Measurements from ENCODE around the gene ZNF350.

ZNF350 gene

DNA sequence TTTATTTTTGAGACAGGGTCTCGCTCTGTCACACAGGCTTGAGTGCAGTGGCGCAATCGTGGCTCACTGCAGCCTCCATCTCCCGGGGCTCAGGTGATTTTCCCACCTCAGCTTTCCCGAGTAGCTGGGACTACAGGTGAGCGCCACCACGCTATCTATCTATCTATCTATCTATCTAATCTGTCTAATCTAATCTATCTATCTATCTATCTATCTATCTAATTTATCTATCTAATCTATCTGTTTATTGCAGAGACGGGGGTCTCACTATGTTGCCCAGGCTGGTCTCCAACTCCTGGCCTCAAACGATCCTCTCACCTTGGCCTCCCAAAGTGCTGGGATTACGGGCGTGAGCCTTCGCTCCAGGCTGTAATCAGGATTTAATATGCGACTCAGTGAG lies 58.8 kb downstream of the ZNF350 start:
- Histone ChIP-seq H3K4me1 (ENCODE audit: insufficient read depth, low read length) (no peaks in the 10 kb centered on the region; the same call in 1 of the 2 replicates), H3K27ac (ENCODE audit: low read depth, low read length) (no peak overlapping the region), H3K9ac (ENCODE audit: low read depth, low read length) (peak overlapping the region; percentile 98), H3K36me3 (ENCODE audit: insufficient read depth, low read length) (peaks cover 43% of the 10 kb centered on the region), H3K4me3 (ENCODE audit: low read length) (peak overlapping the region; percentile 90), H3K9me3 (ENCODE audit: insufficient read depth, low read depth, low read length) (peaks cover 29% of the 10 kb centered on the region), H3K27me3 (ENCODE audit: insufficient read depth, low read length) (no peaks in the 10 kb centered on the region)
- WGBS: 42% methylated on average over 13 of the region's 13 CpGs

DNA sequence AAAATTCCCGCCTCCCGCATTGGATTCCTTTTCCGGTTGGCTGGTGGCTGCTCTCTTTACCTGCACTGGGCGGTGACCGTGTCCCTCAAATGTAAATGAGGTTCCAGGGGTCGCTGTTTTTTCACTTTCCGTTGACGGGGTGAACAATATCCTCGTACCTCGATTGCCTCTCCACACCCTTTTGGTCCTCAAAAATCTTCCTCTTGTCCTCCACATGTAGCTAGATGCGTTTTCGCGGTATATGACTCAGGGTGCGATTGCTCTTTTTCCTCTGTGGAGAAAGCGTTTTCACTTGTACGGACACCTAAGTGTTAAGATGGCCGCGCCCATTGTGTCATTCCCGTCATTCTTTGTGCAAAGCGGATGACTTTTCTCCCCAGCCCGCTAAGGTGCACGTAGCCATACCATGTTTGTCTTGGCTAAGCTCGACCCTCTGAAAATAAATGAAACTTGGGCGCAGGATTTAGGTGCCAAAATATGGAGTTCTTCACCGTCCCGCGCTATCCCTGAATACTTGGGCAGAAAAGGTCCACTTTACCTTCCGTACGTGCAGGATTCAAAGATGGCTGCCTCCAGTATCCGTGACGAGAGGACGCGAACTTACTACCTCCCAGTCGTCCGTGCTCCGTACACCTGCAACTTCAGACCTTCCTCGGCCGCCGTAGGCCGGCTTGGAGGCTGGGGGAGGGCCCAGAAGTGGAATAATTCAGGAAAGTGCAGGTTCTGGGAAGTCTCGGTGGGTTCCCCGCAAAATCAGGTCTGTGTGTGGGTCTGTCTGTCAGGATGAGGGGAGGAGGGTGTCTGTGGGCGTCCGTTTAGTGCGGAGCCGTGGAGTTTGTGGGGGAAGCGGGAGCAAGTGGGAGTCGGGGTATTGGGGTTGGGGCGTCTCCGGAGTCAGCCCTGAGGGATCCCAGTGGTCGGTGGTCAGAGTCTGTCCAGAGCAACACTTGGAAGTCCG lies 59.6 kb downstream of the ZNF350 start, which contains the start of gene ZNF613:
TSS of gene ZNF613 (plus strand) at position 689 of the 958 bp plus-strand sequence. CDS start 8,749 bp downstream, outside the sequence.
- Histone ChIP-seq H3K36me3 (ENCODE audit: insufficient read depth, low read length) (peaks cover 35% of the 10 kb centered on the region), H3K9ac (ENCODE audit: low read depth, low read length) (peak within 1 kb of the TSS; percentile 98), H3K27ac (ENCODE audit: low read depth, low read length) (peak within 1 kb of the TSS; percentile 97), H3K9me3 (ENCODE audit: insufficient read depth, low read depth, low read length) (peaks cover 37% of the 10 kb centered on the region), H3K27me3 (ENCODE audit: insufficient read depth, low read length) (no peaks in the 10 kb centered on the region), H3K4me1 (ENCODE audit: insufficient read depth, low read length) (no peaks in the 10 kb centered on the region; the same call in 1 of the 2 replicates), H3K4me3 (ENCODE audit: low read length) (peak within 1 kb of the TSS; percentile 90)
- under 1% methylated on average over 52 of the region's 52 CpGs for WGBS

DNA sequence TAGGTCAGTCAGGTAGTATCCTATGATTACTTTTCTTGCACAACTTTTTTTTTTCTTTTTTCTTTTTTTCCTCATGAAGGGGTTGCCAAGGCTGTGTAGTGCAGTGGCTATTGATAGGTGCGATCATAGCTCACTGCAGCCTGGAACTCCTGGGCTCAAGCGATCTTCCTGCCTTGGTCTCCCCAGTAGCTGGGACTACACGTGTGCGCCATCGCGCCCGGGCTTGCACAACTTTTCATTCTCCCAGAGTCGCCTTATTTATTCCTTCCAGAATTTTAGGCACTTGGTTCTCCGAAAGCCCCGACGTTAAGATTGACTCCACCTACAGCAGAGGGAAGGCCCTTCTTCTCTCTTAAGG lies 60.2 kb downstream of the ZNF350 start:
- peak overlapping the region; percentile 90 for H3K4me3 ChIP-seq (ENCODE audit: low read length)
- 18% methylated on average over 11 of the region's 11 CpGs for WGBS
- peak overlapping the region; percentile 98 for H3K9ac ChIP-seq (ENCODE audit: low read depth, low read length)
- peak overlapping the region; percentile 97 for H3K27ac ChIP-seq (ENCODE audit: low read depth, low read length)
- peaks cover 43% of the 10 kb centered on the region for H3K9me3 ChIP-seq (ENCODE audit: insufficient read depth, low read depth, low read length)
- no peaks in the 10 kb centered on the region for H3K27me3 ChIP-seq (ENCODE audit: insufficient read depth, low read length)
- no peaks in the 10 kb centered on the region; the same call in 1 of the 2 replicates for H3K4me1 ChIP-seq (ENCODE audit: insufficient read depth, low read length)
- peaks cover 29% of the 10 kb centered on the region for H3K36me3 ChIP-seq (ENCODE audit: insufficient read depth, low read length)

DNA sequence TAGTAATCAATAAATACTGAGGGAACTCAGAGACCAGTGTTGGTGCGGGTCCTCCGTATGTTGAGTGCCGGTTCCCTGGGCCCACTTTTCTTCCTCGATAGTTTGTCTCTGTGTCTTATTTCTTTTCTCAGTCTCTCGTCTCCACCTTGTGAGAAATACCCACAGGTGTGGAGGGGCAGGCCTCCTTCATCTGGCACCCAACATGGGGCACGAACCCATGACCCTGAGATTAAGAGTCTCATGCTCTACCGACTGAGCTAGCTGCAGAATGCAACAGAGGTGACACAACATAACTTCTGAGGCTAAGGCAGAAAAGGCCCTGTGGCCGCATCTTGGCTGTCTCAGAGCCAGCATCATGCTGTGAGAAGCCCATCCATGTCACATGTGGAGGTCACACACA lies 64.7 kb downstream of the ZNF350 start:
- 91% methylated on average over 8 of the region's 8 CpGs for WGBS

DNA sequence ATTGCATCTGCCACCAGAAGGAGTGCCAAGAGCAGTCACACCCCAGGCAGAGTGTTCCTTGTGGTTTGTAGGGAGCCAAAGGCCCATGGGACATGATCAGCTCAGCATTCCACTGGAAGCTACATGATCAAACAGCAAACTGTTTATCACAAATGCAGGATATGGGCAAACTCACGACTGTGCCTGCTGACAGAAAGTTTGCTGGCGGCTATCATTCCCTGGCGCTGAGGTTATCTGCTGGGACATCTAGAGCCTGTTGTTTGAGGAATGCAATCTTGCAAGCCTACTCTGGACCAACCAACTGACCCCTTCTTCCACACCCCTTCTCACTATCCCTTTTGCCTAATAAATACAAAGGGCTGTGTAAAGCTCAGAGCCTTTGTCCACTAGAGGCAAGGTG lies 67.0 kb downstream of the ZNF350 start:
- no peaks in the 10 kb centered on the region for H3K27me3 ChIP-seq (ENCODE audit: insufficient read depth, low read length)
- no peaks in the 10 kb centered on the region for H3K4me1 ChIP-seq (ENCODE audit: insufficient read depth, low read length)
- H3K9me3 ChIP-seq (ENCODE audit: insufficient read depth, low read depth, low read length): peaks cover 93% of the 10 kb centered on the region
- no peak overlapping the region for H3K9ac ChIP-seq (ENCODE audit: low read depth, low read length)
- no peaks in the 10 kb centered on the region for H3K36me3 ChIP-seq (ENCODE audit: insufficient read depth, low read length)
- 82% methylated on average over 3 of the region's 3 CpGs for WGBS
- no peak overlapping the region for H3K4me3 ChIP-seq (ENCODE audit: low read length)
- H3K27ac ChIP-seq (ENCODE audit: low read depth, low read length): no peak overlapping the region

More for the DNA sequence above, 64.7 kb downstream of the ZNF350 start:
- H3K9me3 ChIP-seq (ENCODE audit: insufficient read depth, low read depth, low read length): peaks cover 85% of the 10 kb centered on the region
- H3K27me3 ChIP-seq (ENCODE audit: insufficient read depth, low read length): no peaks in the 10 kb centered on the region
- H3K4me3 ChIP-seq (ENCODE audit: low read length): no peak overlapping the region
- no peaks in the 10 kb centered on the region for H3K36me3 ChIP-seq (ENCODE audit: insufficient read depth, low read length)
- H3K27ac ChIP-seq (ENCODE audit: low read depth, low read length): no peak overlapping the region
- H3K4me1 ChIP-seq (ENCODE audit: insufficient read depth, low read length): no peaks in the 10 kb centered on the region
- no peak overlapping the region for H3K9ac ChIP-seq (ENCODE audit: low read depth, low read length)

DNA sequence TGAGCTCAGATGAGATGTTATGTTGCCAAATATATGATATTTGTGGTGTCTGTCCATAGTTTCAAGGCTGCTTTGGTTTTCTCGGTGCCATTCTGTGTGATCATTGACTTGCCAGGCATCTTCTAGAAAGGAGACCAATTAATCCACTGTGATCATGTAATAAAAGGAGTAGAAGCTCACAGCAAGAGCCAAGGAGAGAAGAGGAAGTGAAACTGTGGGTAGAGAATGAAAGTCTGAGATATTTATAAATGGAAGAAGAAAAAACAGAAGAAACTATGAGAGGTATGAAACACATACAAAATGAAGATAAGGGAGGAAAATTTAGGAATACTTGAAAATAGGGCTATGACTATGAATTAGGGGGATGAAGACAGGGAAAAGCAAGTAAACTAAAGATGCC lies 70.5 kb downstream of the ZNF350 start:
- H3K27ac ChIP-seq (ENCODE audit: low read depth, low read length): no peak overlapping the region
- H3K4me3 ChIP-seq (ENCODE audit: low read length): no peak overlapping the region
- H3K4me1 ChIP-seq (ENCODE audit: insufficient read depth, low read length): no peaks in the 10 kb centered on the region
- H3K27me3 ChIP-seq (ENCODE audit: insufficient read depth, low read length): no peaks in the 10 kb centered on the region
- peaks cover 97% of the 10 kb centered on the region for H3K9me3 ChIP-seq (ENCODE audit: insufficient read depth, low read depth, low read length)
- no peaks in the 10 kb centered on the region for H3K36me3 ChIP-seq (ENCODE audit: insufficient read depth, low read length)
- no peak overlapping the region for H3K9ac ChIP-seq (ENCODE audit: low read depth, low read length)
- 96% methylated on average over 1 of the region's 1 CpG for WGBS

DNA sequence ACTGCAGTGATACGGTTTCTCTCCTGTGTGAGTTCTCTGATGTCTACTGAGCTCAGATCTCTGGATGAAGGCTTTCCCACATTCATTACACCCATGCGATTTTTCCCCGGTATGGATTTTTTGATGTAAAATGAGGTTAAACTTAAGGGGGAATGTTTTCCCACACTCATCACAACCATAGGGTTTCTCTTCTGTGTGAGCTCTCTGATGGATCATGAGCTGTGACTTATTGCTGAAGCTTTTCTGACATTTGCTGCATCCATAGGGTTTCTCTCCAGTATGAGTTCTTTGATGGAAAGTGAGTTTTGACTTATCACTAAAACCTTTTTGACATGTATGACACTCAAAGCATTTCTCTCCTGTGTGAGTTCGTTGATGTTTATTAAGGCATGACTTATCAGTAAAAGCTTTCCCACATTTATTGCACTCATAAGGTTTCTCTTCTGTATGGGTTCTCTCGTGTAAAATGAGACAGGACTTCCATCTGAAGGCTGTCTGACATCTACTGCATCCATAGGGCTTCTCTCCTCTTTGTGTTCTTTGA lies 71.2 kb downstream of the ZNF350 start:
- no peak overlapping the region for H3K27ac ChIP-seq (ENCODE audit: low read depth, low read length)
- H3K9me3 ChIP-seq (ENCODE audit: insufficient read depth, low read depth, low read length): peaks cover 93% of the 10 kb centered on the region
- H3K36me3 ChIP-seq (ENCODE audit: insufficient read depth, low read length): no peaks in the 10 kb centered on the region
- no peak overlapping the region for H3K9ac ChIP-seq (ENCODE audit: low read depth, low read length)
- H3K4me1 ChIP-seq (ENCODE audit: insufficient read depth, low read length): no peaks in the 10 kb centered on the region
- H3K4me3 ChIP-seq (ENCODE audit: low read length): no peak overlapping the region
- no peaks in the 10 kb centered on the region for H3K27me3 ChIP-seq (ENCODE audit: insufficient read depth, low read length)
- WGBS: 91% methylated on average over 2 of the region's 5 CpGs

Measured in HUES64 (cell line).